Right lobe of liver (tissue), 6 donors: ENCODE results near the gene NBEA. TPM values are rescaled to one million over a fixed set of nuclear protein-coding genes. Genes with fewer than 3 reads are reported as not detected.

Experiments used
- ATAC-seq, 4 donors: fragments of 200-7000 bp; cut with Tn5 transposase; one replicate each; pipeline ENCODE4 v1.9.1; 2020; ENCODE audit warnings: mild to moderate bottlenecking in 4 of 4, moderate library complexity in 4 of 4
- DNase-seq, 3 donors: peaks; one replicate each; pipeline ENCODE4 v3.0.0-alpha.2; 2020
- H3K27ac ChIP-seq, 3 donors: fragments of 200-600 bp; one replicate each; pipeline ENCODE4 v1.8.0; 2022
- H3K27me3 ChIP-seq, 2 donors: fragments of 200-600 bp; one replicate each; pipeline ENCODE4 v1.8.0; 2022
- H3K36me3 ChIP-seq, 4 donors: fragments of 200-600 bp; sonication (generic) in 1 of 4; one replicate each; pipeline versions ENCODE4 v1.5.1 to v1.8.0; 2017 to 2022; ENCODE audit warnings: control low read depth in 1 of 4
- H3K4me1 ChIP-seq, 4 donors: fragments of 200-600 bp; sonication (generic) in 1 of 4; one replicate each; pipeline versions ENCODE4 v1.5.1 to v1.8.0; 2017 to 2022; ENCODE audit warnings: control low read depth in 1 of 4
- H3K4me3 ChIP-seq, 3 donors: fragments of 200-600 bp; one replicate each; pipeline ENCODE4 v1.8.0; 2022
- H3K9me3 ChIP-seq, 4 donors: fragments of 200-600 bp; sonication (generic) in 1 of 4; one replicate each; pipeline versions ENCODE4 v1.5.1 to v1.8.0; 2017 to 2022; ENCODE audit warnings: control low read depth in 1 of 4
- CTCF ChIP-seq, 4 donors: fragments of 200-600 bp in 3 of 4; fragments of 450-650 bp in 1 of 4; IDR thresholded peaks; one replicate each; pipeline versions ENCODE4 v1.5.1 to v1.8.0; 2016 to 2022; ENCODE audit warnings: antibody characterized with exemption in 4 of 4, mild to moderate bottlenecking in 2 of 4
- POLR2A ChIP-seq: fragments of 450-650 bp; IDR thresholded peaks from one replicate; pipeline ENCODE4 v1.6.1; 2017; ENCODE audit warnings: antibody characterized with exemption, mild to moderate bottlenecking
- WGBS: methylation state at CpG from one replicate; pipeline ENCODE4 v1.1.6; 2018; ENCODE audit warnings: low coverage, low lambda C conversion rate; ENCODE audit not compliant: insufficient coverage; ENCODE audit errors: missing lambda C conversion rate; 5-methylcytosine and 5-hydroxymethylcytosine counted together
- intact Hi-C, 2 donors: fragments of 100-400 bp; cut with DNase I; formaldehyde crosslinking; loops; one replicate each; pipeline versions ENCODE4 v1.11.2 to v1.14.1; 2022
- total RNA-seq, 6 experiments: library from RNA; depleted of rRNA in 2 of 6; stranded (reverse); fragments of >200 nt in 2 of 6; fragmentation: NEBNext Ultra II Directional in 3 of 6; extraction: Animal tissue kit (Norgen Biotek cat#: 25700) in 3 of 6; gene quantifications; one replicate each; pipeline versions ENCODE4 v1.1.0 to v1.2.4, GENCODE V29; 2016 to 2023
- donor health status: DM: no; HTN: yes; CAD: no.
- donor health status: DM: no; HTN: no; CAD: no.
- donor health status: DM: no; HTN: no; CAD: no.
- donor health status: DM: no; HTN: yes; CAD: no.
- donor health status: DM: no; HTN: yes; CAD: no.

NBEA gene
- total RNA-seq, 6 experiments from 2014 or later = 0.62 to 1.7 (median 0.75) TPM

GRCh38 chr13:34942732-34943435, 814 bp downstream of the NBEA start:
- DNase-seq = peak in 1 of 3 donors; percentile 32
- H3K9me3 ChIP-seq = no peaks in the 10 kb centered on the region
- H3K4me3 ChIP-seq = peak overlapping the region; percentile 69 to 75 (median 69)
- no peaks in the 10 kb centered on the region for H3K36me3 ChIP-seq
- peak; percentile 33 to 61 (median 54) for ATAC-seq
- TF ChIP-seq CTCF (IDR thresholded peaks at IDR 0.05) (no peak), POLR2A (no peak)
- 2% methylated on average over 25 of the region's 62 CpGs for whole genome bisulfite sequencing
- H3K27ac ChIP-seq = peak overlapping the region in 1 of 3 donors; percentile 20
- intact Hi-C loops = no loop called here
- no peaks in the 10 kb centered on the region for H3K4me1 ChIP-seq
- H3K27me3 ChIP-seq = no peaks in the 10 kb centered on the region

DNA sequence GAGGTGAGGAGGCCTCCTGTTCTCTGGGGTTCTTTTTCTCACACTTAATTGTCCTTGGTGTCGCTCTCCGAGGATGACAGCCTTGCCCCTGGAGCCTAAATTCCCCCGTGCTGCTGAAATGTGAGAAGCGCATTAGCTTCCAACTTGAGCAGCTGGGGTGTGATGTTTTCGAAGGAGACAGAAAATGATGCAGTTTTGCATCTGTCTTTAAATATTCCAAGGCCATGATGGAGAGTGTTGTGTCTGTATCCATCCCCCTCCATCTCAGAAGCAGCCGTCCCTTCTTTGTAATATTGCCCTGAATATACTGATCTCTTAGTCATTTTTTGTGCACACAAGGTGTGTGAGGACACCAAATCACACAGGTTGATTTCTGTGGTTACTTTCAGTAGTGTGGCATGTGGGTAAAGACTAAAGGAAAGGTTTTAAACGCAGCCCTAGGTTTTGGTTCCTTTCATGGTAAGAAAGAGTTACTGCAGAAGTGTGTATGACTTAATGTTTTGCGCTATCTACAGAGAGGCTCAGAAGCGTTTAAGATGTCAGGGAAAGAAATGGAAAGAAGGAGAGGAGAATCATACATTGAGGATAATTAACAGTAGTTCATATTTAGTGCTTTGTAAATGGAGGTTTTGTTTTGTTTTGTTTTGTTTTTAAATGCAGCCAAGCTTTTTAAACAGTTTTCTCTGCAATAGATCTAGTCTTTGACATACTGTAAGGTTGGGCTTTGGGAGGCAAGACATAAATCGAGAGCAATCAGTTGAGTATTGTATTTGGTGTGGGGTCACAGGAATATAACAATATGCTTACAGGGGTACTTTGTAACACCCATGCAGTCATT, 1.6 kb downstream of the NBEA start:
- WGBS = 33% methylated on average over 10 of the region's 10 CpGs
- no peaks in the 10 kb centered on the region for H3K36me3 ChIP-seq
- peak overlapping the region in 2 of 3 donors; percentile 69 to 75 for H3K4me3 ChIP-seq
- TF ChIP-seq POLR2A (no peak), CTCF (IDR thresholded peaks at IDR 0.05) (no peak)
- H3K9me3 ChIP-seq = no peaks in the 10 kb centered on the region
- H3K27me3 ChIP-seq = no peaks in the 10 kb centered on the region
- intact Hi-C loops = no loop called here
- no peaks in the 10 kb centered on the region for H3K4me1 ChIP-seq
- DNase-seq = no peak
- ATAC-seq = no peak
- H3K27ac ChIP-seq = no peak overlapping the region

DNA sequence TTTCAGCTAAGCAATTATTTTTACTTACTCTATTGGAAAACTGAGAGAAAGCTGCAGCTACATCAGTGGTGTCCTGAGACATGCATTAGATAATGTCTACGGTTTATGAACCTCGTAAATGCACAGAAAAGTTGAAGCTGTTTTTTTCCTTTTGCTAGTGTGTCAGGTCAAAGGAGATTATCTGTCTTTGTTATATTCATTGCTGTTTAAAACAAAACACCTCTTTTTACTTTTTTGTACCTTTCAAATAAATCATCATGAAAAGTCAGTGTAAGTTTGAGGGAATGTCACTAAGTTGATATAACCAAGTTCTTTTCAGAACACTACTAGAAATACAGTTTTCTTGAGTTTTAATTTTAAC, 2.2 kb downstream of the NBEA start:
- WGBS = 48% methylated on average over 2 of the region's 2 CpGs
- intact Hi-C loops = no loop called here
- no peaks in the 10 kb centered on the region for H3K9me3 ChIP-seq
- no peaks in the 10 kb centered on the region for H3K4me1 ChIP-seq
- DNase-seq = no peak
- TF ChIP-seq CTCF (IDR thresholded peaks at IDR 0.05) (no peak), POLR2A (no peak)
- no peaks in the 10 kb centered on the region for H3K36me3 ChIP-seq
- no peaks in the 10 kb centered on the region for H3K27me3 ChIP-seq
- ATAC-seq = no peak
- no peak overlapping the region for H3K27ac ChIP-seq
- H3K4me3 ChIP-seq = no peak overlapping the region

GRCh38 chr13:34944751-34945150, 2.7 kb downstream of the NBEA start:
- H3K4me3 ChIP-seq = no peak overlapping the region
- intact Hi-C loops = no loop called here
- WGBS = 22% methylated on average over 2 of the region's 2 CpGs
- no peak overlapping the region for H3K27ac ChIP-seq
- ATAC-seq (no peak), DNase-seq (no peak)
- H3K27me3 ChIP-seq = no peaks in the 10 kb centered on the region
- H3K4me1 ChIP-seq = no peaks in the 10 kb centered on the region
- no peaks in the 10 kb centered on the region for H3K9me3 ChIP-seq
- H3K36me3 ChIP-seq = no peaks in the 10 kb centered on the region
- TF ChIP-seq CTCF (IDR thresholded peaks at IDR 0.05) (no peak), POLR2A (no peak)
